H9 (cell line): ENCODE measurements around the gene TIPIN. TPM values are rescaled to one million over a fixed set of nuclear protein-coding genes. Genes with fewer than 3 reads are reported as not detected.

Experiments used
- DNase-seq: peaks from one replicate; pipeline ENCODE4 v3.0.0-alpha.2; 2017
- H2AFZ ChIP-seq: one replicate; pipeline ENCODE4 v1.6.1; 2013; ENCODE audit warnings: mild to moderate bottlenecking, low read length, control low read depth, moderate library complexity
- H2AK5ac ChIP-seq: 2 replicates; pipeline ENCODE4 v1.6.1; 2013; ENCODE audit warnings: low read length, control low read depth, mixed read lengths; ENCODE audit not compliant: insufficient read length
- H2BK120ac ChIP-seq: one replicate; pipeline ENCODE4 v1.6.1; 2013; ENCODE audit warnings: low read depth, mild to moderate bottlenecking, low read length, control low read depth, inconsistent platforms; ENCODE audit not compliant: poor library complexity, severe bottlenecking
- H2BK12ac ChIP-seq: 2 replicates; pipeline ENCODE4 v1.6.1; 2013; ENCODE audit warnings: low read length, control low read depth, mixed read lengths, low read depth; ENCODE audit not compliant: insufficient read length
- H2BK15ac ChIP-seq: 2 replicates; pipeline ENCODE4 v1.6.1; 2013; ENCODE audit warnings: low read depth, low read length, control low read depth
- H2BK20ac ChIP-seq: one replicate; pipeline ENCODE4 v1.6.1; 2013; ENCODE audit warnings: low read depth, mild to moderate bottlenecking, low read length, control low read depth, inconsistent platforms; ENCODE audit not compliant: poor library complexity, severe bottlenecking
- H2BK5ac ChIP-seq: 2 replicates; pipeline ENCODE4 v1.6.1; 2013; ENCODE audit warnings: low read length, control low read depth, mixed read lengths; ENCODE audit not compliant: insufficient read length
- H3K14ac ChIP-seq: 2 replicates; pipeline ENCODE4 v1.6.1; 2013; ENCODE audit warnings: low read length, control low read depth; ENCODE audit not compliant: insufficient read depth
- H3K18ac ChIP-seq: 2 replicates; pipeline ENCODE4 v1.6.1; 2013; ENCODE audit warnings: low read depth, mild to moderate bottlenecking, mixed read lengths, low read length, control low read depth; ENCODE audit not compliant: insufficient read length
- H3K23ac ChIP-seq: 2 replicates; pipeline ENCODE4 v1.6.1; 2013; ENCODE audit warnings: low read length, control low read depth, mixed read lengths, low read depth; ENCODE audit not compliant: insufficient read length
- H3K23me2 ChIP-seq: 2 replicates; pipeline ENCODE4 v1.6.1; 2013; ENCODE audit warnings: low read depth, mild to moderate bottlenecking, mixed read lengths, low read length, control low read depth; ENCODE audit not compliant: insufficient read length, poor library complexity, severe bottlenecking
- H3K27ac ChIP-seq: 2 replicates; pipeline ENCODE4 v1.5.1; 2013; ENCODE audit warnings: low read length, control low read depth, mixed read lengths, low read depth; ENCODE audit not compliant: insufficient read length
- H3K27me3 ChIP-seq: 2 replicates; pipeline ENCODE4 v1.6.1; 2013; ENCODE audit warnings: low read length, control low read depth, inconsistent platforms; ENCODE audit not compliant: insufficient read depth
- H3K4ac ChIP-seq: 2 replicates; pipeline ENCODE4 v1.6.1; 2013; ENCODE audit warnings: low read depth, mild to moderate bottlenecking, control low read depth, inconsistent platforms, low read length, moderate library complexity
- H3K4me1 ChIP-seq: 2 replicates; pipeline ENCODE4 v1.6.1; 2013; ENCODE audit warnings: low read length, control low read depth, inconsistent platforms; ENCODE audit not compliant: insufficient read depth
- H3K4me2 ChIP-seq: 2 replicates; pipeline ENCODE4 v1.6.1; 2013; ENCODE audit warnings: low read length, control low read depth, mixed read lengths; ENCODE audit not compliant: insufficient read length, insufficient read depth
- H3K56ac ChIP-seq: 2 replicates; pipeline ENCODE4 v1.6.1; 2013; ENCODE audit warnings: low read depth, mild to moderate bottlenecking, mixed read lengths, low read length, control low read depth; ENCODE audit not compliant: insufficient read length
- H3K79me1 ChIP-seq: 2 replicates; pipeline ENCODE4 v1.6.1; 2013; ENCODE audit warnings: low read depth, mild to moderate bottlenecking, moderate library complexity, low read length, control low read depth, inconsistent platforms; ENCODE audit not compliant: insufficient read depth, poor library complexity, severe bottlenecking
- H3K79me2 ChIP-seq: 2 replicates; pipeline ENCODE4 v1.6.1; 2013; ENCODE audit warnings: low read length, control low read depth, inconsistent platforms; ENCODE audit not compliant: insufficient read depth
- H3K9ac ChIP-seq: 2 replicates; pipeline ENCODE4 v1.6.1; 2013; ENCODE audit warnings: low read length, control low read depth, mixed read lengths; ENCODE audit not compliant: insufficient read length; ENCODE audit errors: extremely low read depth
- H3K9me3 ChIP-seq: one replicate; pipeline ENCODE4 v1.6.1; 2013; ENCODE audit warnings: low read depth, low read length, inconsistent platforms; ENCODE audit not compliant: control insufficient read depth
- H3T11ph ChIP-seq: one replicate; pipeline ENCODE4 v1.6.1; 2013; ENCODE audit warnings: mild to moderate bottlenecking, low read length, control low read depth, inconsistent platforms
- H4K20me1 ChIP-seq: one replicate; pipeline ENCODE4 v1.6.1; 2013; ENCODE audit not compliant: control insufficient read depth, insufficient read length, insufficient read depth
- H4K5ac ChIP-seq: 2 replicates; pipeline ENCODE4 v1.6.1; 2013; ENCODE audit warnings: low read depth, mild to moderate bottlenecking, mixed read lengths, low read length, control low read depth; ENCODE audit not compliant: insufficient read length
- H4K8ac ChIP-seq: replicated peaks from 2 replicates; pipeline ENCODE4 v1.6.1; 2013; ENCODE audit warnings: low read length, control low read depth, mixed read lengths, low read depth; ENCODE audit not compliant: insufficient read length
- H4K91ac ChIP-seq: 2 replicates; pipeline ENCODE4 v1.6.1; 2013; ENCODE audit warnings: low read depth, mild to moderate bottlenecking, moderate library complexity, mixed read lengths, low read length, control low read depth; ENCODE audit not compliant: insufficient read length
- H3K27ac Mint-ChIP-seq, 3 experiments: 2 replicates in 2 of 3; 3 replicates in 1 of 3; pipeline ENCODE4 v1.8.0; 2020 to 2021; ENCODE audit warnings: mixed read lengths in 3 of 3, mild to moderate bottlenecking in 1 of 3, moderate library complexity in 1 of 3
- H3K27me3 Mint-ChIP-seq: 2 replicates; pipeline ENCODE4 v1.8.0; 2021; ENCODE audit warnings: low read depth, mild to moderate bottlenecking, moderate library complexity, mixed read lengths
- H3K36me3 Mint-ChIP-seq, 3 experiments: 2 replicates in 2 of 3; 3 replicates in 1 of 3; pipeline ENCODE4 v1.8.0; 2020 to 2021; ENCODE audit warnings: low read depth in 3 of 3, mixed read lengths in 3 of 3; ENCODE audit not compliant: insufficient read depth in 1 of 3
- H3K4me1 Mint-ChIP-seq, 2 experiments: 2 replicates each; pipeline ENCODE4 v1.8.0; 2020; ENCODE audit warnings: mixed read lengths in 2 of 2
- H3K4me3 Mint-ChIP-seq, 2 experiments: 2 replicates in 1 of 2; 3 replicates in 1 of 2; pipeline ENCODE4 v1.8.0; 2020 to 2021; ENCODE audit warnings: mild to moderate bottlenecking in 2 of 2, mixed read lengths in 2 of 2, moderate library complexity in 1 of 2
- H3K9me3 Mint-ChIP-seq, 2 experiments: 2 replicates in 1 of 2; 3 replicates in 1 of 2; pipeline ENCODE4 v1.8.0; 2020; ENCODE audit warnings: mild to moderate bottlenecking in 2 of 2, mixed read lengths in 2 of 2, moderate library complexity in 1 of 2
- WGBS: extraction: QIAGEN DNeasy Blood & Tissue Kit; methylation state at CpG from one replicate; pipeline ENCODE4 v1.1.7; 2013; ENCODE audit warnings: missing lambda C conversion rate, low lambda C conversion rate, mixed read lengths; ENCODE audit not compliant: insufficient read length; ENCODE audit errors: extremely low coverage; 5-methylcytosine and 5-hydroxymethylcytosine counted together
- total RNA-seq: library from RNA; stranded (reverse); gene quantifications from 2 replicates; pipeline ENCODE4 v1.2.1, GENCODE V29; 2021
- TF ChIP-seq, protein P1 (sequence below): fragments of 200-600 bp; sonication (generic); conservative IDR thresholded peaks from 3 replicates; pipeline ENCODE4 v1.8.0; 2021; ENCODE audit warnings: antibody characterized with exemption, mild to moderate bottlenecking

TIPIN gene
- total RNA-seq, 1 experiment from 2014 or later, result 26.9 TPM

DNA sequence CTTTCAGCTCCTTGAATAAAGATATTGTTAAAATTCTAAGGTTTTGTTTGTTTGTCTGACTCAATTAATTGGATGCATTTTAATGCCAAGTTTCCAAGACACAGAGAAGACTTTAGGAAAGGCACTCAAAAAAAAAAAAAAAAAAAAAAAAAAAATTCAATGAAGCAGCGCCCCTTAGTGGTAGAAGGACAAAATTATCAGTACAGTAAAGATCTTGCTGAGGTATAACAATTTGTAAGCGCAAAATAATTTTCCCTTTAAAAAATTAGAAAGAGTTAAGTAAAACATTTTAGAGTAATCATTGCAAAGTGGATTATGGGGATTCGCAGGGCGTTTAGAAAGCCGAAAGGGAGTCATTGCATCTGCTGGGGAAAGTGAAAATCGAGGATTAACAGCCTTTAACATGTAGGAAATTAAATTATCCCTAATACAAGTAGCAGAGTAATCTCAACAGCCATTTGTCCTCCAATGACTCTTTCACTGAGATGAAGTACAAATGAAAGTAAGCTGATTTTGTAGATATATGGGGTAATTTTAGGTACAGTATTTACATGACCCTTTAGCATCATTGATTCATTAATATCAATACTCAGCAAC lies 68.9 kb downstream of the TIPIN start:
- Histone ChIP-seq H3K79me2 (no peaks in the 10 kb centered on the region), H4K20me1 (no peaks in the 10 kb centered on the region), H2BK12ac (no peak overlapping the region), H3K4ac (no peak overlapping the region), H2BK15ac (no peak overlapping the region), H3K56ac (no peak overlapping the region), H3K4me2 (no peak overlapping the region), H3K18ac (no peak overlapping the region), H4K5ac (no peak overlapping the region), H3K9ac (no peak overlapping the region), H3K9me3 (no peaks in the 10 kb centered on the region), H4K8ac (no peak overlapping the region), H3K4me1 (no peaks in the 10 kb centered on the region), H3K14ac (no peak overlapping the region), H3K27ac (no peak overlapping the region), H2AFZ (no peak overlapping the region), H3T11ph (no peak overlapping the region), H2AK5ac (no peak overlapping the region), H2BK20ac (no peak overlapping the region), H2BK120ac (no peak overlapping the region), H3K27me3 (no peaks in the 10 kb centered on the region), H3K79me1 (no peaks in the 10 kb centered on the region), H2BK5ac (no peak overlapping the region), H3K23me2 (no peaks in the 10 kb centered on the region), H3K23ac (no peak overlapping the region), H4K91ac (no peak overlapping the region)
- TF ChIP-seq, protein P1, sequence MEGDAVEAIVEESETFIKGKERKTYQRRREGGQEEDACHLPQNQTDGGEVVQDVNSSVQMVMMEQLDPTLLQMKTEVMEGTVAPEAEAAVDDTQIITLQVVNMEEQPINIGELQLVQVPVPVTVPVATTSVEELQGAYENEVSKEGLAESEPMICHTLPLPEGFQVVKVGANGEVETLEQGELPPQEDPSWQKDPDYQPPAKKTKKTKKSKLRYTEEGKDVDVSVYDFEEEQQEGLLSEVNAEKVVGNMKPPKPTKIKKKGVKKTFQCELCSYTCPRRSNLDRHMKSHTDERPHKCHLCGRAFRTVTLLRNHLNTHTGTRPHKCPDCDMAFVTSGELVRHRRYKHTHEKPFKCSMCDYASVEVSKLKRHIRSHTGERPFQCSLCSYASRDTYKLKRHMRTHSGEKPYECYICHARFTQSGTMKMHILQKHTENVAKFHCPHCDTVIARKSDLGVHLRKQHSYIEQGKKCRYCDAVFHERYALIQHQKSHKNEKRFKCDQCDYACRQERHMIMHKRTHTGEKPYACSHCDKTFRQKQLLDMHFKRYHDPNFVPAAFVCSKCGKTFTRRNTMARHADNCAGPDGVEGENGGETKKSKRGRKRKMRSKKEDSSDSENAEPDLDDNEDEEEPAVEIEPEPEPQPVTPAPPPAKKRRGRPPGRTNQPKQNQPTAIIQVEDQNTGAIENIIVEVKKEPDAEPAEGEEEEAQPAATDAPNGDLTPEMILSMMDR, result peak; percentile 76
- no peak for DNase-seq
- H3K4me1 Mint-ChIP-seq, result peaks cover 10 to 11% of the 10 kb centered on the region in 2 experiments
- no CpG with 5 or more reads among the region's 6 CpGs for WGBS
- H3K9me3 Mint-ChIP-seq, result no peaks in the 10 kb centered on the region
- no peaks in the 10 kb centered on the region for H3K36me3 Mint-ChIP-seq
- peaks cover 1% of the 10 kb centered on the region for H3K27me3 Mint-ChIP-seq
- H3K4me3 Mint-ChIP-seq, result no peak overlapping the region
- H3K27ac Mint-ChIP-seq, result no peak overlapping the region

Other genes with a start within 250 kb of the TIPIN start
- gene MEGF11, start 102.9 kb downstream of the TIPIN start, total RNA-seq, result 1.2 and 1.6 TPM in 2 replicates
- 30.2 and 30.7 TPM in 2 replicates for gene DIS3L, start 63.1 kb downstream of the TIPIN start, total RNA-seq
- 50.4 and 50.8 TPM in 2 replicates for gene MAP2K1, start 30.2 kb upstream of the TIPIN start, total RNA-seq
- 28.9 and 30.7 TPM in 2 replicates for gene SNAPC5, start 141.1 kb upstream of the TIPIN start, total RNA-seq
- gene RPL4, start 148.2 kb upstream of the TIPIN start, total RNA-seq, result 3,988 and 4,137 TPM in 2 replicates
- gene ZWILCH, start 148.6 kb upstream of the TIPIN start, total RNA-seq, result 47.2 and 48.0 TPM in 2 replicates
- 1.8 and 2.3 TPM in 2 replicates for gene LCTL, start 209.3 kb upstream of the TIPIN start, total RNA-seq